Astrocyte (in vitro differentiated cells and primary cell): ENCODE measurements around the gene MMP8.

Source experiments
- CTCF ChIP-seq: IDR thresholded peaks from 2 replicates; pipeline ENCODE4 v1.5.1; 2011; ENCODE audit warnings: low read depth, mild to moderate bottlenecking, inconsistent platforms, low read length, moderate library complexity; ENCODE audit not compliant: insufficient read depth
- EZH2 ChIP-seq: IDR thresholded peaks from 2 replicates; pipeline ENCODE4 v1.6.1; 2012; ENCODE audit warnings: mild to moderate bottlenecking, low read length, inconsistent platforms; ENCODE audit not compliant: insufficient read depth

DNA sequence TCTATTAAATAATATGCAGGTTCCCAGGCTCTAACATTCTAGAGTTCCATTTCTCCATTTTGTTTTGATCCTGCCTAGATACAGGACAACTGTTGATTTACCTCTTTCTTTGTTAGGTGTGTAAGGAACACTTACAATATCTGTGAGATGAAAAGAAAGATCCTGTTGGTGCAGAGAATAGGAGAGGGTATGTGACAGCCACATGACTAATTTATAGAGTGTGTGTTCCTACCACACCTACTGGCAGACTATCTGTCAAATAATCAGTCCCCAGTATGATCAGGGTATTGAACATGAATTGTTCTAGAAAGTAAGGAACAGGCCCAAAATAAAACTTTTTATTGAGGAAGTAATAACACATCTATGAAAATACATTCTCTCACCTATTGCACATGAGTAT is 45.4 kb upstream of the MMP8 start:
- no peak for TF ChIP-seq CTCF
- no peak for TF ChIP-seq EZH2
